HFFc6 (cell line): ENCODE results near the gene NUDT9. TPM values are rescaled to one million over a fixed set of nuclear protein-coding genes. Genes with fewer than 3 reads are reported as not detected.
"Not testable (repeated sequence)": the region's sequence is repeated elsewhere in the genome, so short reads cannot be mapped to it uniquely, and the experiment has no call there.

ENCODE experiments used
- DNase-seq: peaks from one replicate; pipeline ENCODE4 v3.0.0-alpha.2; 2018
- H3K27ac Mint-ChIP-seq: 2 replicates; pipeline ENCODE4 v1.8.0; 2020; ENCODE audit warnings: mild to moderate bottlenecking, mixed read lengths
- H3K27me3 Mint-ChIP-seq: 2 replicates; pipeline ENCODE4 v1.8.0; 2021; ENCODE audit warnings: mild to moderate bottlenecking, moderate library complexity, mixed read lengths; ENCODE audit not compliant: insufficient read depth
- H3K36me3 Mint-ChIP-seq: 2 replicates; pipeline ENCODE4 v1.8.0; 2021; ENCODE audit warnings: low read depth, mixed read lengths
- H3K4me1 Mint-ChIP-seq: 2 replicates; pipeline ENCODE4 v1.8.0; 2020; ENCODE audit warnings: low read depth, mixed read lengths
- H3K4me3 Mint-ChIP-seq: 2 replicates; pipeline ENCODE4 v1.8.0; 2020; ENCODE audit warnings: mild to moderate bottlenecking, moderate library complexity, mixed read lengths
- H3K9me3 Mint-ChIP-seq: 2 replicates; pipeline ENCODE4 v1.8.0; 2020; ENCODE audit warnings: mild to moderate bottlenecking, mixed read lengths
- total RNA-seq, 6 experiments: library from RNA; stranded (reverse); fragmentation: NEBNext Ultra II Directional; extraction: Animal tissue kit (Norgen Biotek cat#: 25700); gene quantifications; 2 replicates in 1 of 6; 3 replicates in 5 of 6; pipeline ENCODE4 v1.2.3, GENCODE V29; 2021
- TF ChIP-seq, protein P1 (sequence below): fragments of 200-600 bp; sonication (generic); IDR thresholded peaks from 2 replicates; pipeline ENCODE4 v1.5.0; 2021; ENCODE audit warnings: antibody characterized with exemption, mild to moderate bottlenecking

NUDT9 gene
- total RNA-seq, 6 experiments from 2014 or later = 21.3 to 28.0 (median 23.4) TPM

DNA sequence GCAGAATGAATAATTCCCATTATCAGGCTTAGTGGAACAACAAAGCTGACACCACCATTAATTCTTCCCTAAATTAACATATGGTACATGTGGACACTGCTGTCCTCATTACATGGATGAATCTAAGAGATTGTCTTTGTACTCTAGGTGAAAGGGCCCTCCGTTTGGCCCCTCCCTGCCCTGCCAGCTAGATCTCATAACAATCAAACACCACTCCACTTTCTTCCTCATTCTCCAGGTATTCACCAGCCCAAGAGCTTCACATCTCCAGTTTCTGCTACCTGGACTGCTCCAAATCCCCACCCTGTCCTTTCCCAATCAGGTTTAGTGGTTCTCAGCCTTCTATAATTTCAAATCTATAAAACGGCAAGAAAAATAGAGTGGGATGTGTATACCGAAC, 35.1 kb upstream of the NUDT9 start:
- Mint-ChIP-seq H3K4me3 (no peak overlapping the region), H3K9me3 (no peaks in the 10 kb centered on the region; the same call in 1 of the 2 replicates), H3K36me3 (peaks cover 23% of the 10 kb centered on the region), H3K4me1 (peaks cover 36% of the 10 kb centered on the region), H3K27ac (peak overlapping the region; percentile 8; the same call in 1 of the 2 replicates), H3K27me3 (no peaks in the 10 kb centered on the region)
- no peak for DNase-seq
- TF ChIP-seq, protein P1, sequence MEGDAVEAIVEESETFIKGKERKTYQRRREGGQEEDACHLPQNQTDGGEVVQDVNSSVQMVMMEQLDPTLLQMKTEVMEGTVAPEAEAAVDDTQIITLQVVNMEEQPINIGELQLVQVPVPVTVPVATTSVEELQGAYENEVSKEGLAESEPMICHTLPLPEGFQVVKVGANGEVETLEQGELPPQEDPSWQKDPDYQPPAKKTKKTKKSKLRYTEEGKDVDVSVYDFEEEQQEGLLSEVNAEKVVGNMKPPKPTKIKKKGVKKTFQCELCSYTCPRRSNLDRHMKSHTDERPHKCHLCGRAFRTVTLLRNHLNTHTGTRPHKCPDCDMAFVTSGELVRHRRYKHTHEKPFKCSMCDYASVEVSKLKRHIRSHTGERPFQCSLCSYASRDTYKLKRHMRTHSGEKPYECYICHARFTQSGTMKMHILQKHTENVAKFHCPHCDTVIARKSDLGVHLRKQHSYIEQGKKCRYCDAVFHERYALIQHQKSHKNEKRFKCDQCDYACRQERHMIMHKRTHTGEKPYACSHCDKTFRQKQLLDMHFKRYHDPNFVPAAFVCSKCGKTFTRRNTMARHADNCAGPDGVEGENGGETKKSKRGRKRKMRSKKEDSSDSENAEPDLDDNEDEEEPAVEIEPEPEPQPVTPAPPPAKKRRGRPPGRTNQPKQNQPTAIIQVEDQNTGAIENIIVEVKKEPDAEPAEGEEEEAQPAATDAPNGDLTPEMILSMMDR = no peak

DNA sequence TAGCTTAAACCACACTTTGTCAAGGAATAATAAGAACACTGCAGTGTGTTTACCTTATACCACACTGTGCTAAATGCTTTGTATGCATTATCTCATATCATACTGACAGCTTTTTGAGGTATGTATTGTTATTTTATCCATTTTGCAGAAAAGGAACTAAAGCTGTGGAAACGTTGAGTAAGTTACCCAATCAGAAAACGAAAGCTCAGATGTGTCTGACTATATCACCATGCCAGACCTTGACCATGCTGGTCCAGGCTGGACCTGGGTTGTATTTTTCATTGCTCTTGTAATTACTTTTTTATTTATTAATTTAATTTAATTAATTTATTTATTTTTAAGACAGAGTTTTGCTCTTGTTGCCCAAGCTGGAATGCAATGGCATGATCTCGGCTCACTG, 33.5 kb upstream of the NUDT9 start:
- H3K27ac Mint-ChIP-seq = no peak overlapping the region
- TF ChIP-seq, protein P1 = no peak
- peaks cover 23% of the 10 kb centered on the region for H3K36me3 Mint-ChIP-seq
- H3K4me1 Mint-ChIP-seq = peaks cover 36% of the 10 kb centered on the region
- no peaks in the 10 kb centered on the region; the same call in 1 of the 2 replicates for H3K9me3 Mint-ChIP-seq
- H3K4me3 Mint-ChIP-seq = 0 out of 2 replicates have a peak overlapping the region, but pooled peaks have one; percentile 6
- no peaks in the 10 kb centered on the region for H3K27me3 Mint-ChIP-seq
- no peak for DNase-seq

DNA sequence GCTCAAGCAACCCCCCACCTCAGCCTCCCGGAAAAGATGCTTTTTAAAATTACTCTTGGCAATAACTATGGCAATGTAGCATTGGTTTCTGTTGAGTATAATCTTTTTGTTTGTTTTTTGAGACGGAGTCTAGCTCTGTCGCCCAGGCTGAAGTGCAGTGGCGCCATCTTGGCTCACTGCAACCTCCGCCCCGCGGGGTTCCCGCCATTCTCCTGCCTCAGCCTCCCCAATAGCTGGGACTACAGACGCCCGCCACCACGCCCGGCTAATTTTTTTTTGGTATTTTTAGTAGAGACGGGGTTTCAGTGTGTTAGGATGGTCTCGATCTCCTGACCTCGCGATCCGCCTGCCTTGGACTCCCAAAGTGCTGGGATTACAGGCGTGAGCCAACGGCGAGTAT, 32.3 kb upstream of the NUDT9 start:
- Mint-ChIP-seq H3K4me1 (peaks cover 36% of the 10 kb centered on the region), H3K36me3 (peaks cover 17% of the 10 kb centered on the region), H3K27ac (peak overlapping the region; percentile 96), H3K4me3 (peak overlapping the region; percentile 97)
- not testable (repeated sequence) for H3K27me3 Mint-ChIP-seq, H3K9me3 Mint-ChIP-seq, DNase-seq

DNA sequence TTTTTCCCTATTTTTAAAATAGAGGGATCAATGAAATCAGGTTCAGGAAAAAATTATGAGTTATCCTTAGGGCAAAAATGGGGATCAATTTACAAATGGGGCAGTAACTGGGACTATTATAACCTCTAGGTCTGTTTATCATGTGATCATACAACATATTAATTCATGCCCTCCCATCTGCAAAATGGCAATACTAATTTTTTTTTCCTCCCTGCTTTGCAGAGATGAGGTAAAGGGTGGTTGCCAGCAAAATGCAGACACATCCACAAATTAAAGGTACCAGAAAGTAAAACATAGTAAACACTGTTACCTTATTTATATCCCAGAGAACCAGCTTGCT, 31.9 kb upstream of the NUDT9 start:
- H3K27me3 Mint-ChIP-seq = no peaks in the 10 kb centered on the region
- H3K27ac Mint-ChIP-seq = peak overlapping the region; percentile 96
- TF ChIP-seq, protein P1 = no peak
- H3K4me1 Mint-ChIP-seq = peaks cover 36% of the 10 kb centered on the region
- H3K9me3 Mint-ChIP-seq = no peaks in the 10 kb centered on the region; the same call in 1 of the 2 replicates
- DNase-seq = no peak
- peak overlapping the region; percentile 97 for H3K4me3 Mint-ChIP-seq
- peaks cover 17% of the 10 kb centered on the region for H3K36me3 Mint-ChIP-seq

DNA sequence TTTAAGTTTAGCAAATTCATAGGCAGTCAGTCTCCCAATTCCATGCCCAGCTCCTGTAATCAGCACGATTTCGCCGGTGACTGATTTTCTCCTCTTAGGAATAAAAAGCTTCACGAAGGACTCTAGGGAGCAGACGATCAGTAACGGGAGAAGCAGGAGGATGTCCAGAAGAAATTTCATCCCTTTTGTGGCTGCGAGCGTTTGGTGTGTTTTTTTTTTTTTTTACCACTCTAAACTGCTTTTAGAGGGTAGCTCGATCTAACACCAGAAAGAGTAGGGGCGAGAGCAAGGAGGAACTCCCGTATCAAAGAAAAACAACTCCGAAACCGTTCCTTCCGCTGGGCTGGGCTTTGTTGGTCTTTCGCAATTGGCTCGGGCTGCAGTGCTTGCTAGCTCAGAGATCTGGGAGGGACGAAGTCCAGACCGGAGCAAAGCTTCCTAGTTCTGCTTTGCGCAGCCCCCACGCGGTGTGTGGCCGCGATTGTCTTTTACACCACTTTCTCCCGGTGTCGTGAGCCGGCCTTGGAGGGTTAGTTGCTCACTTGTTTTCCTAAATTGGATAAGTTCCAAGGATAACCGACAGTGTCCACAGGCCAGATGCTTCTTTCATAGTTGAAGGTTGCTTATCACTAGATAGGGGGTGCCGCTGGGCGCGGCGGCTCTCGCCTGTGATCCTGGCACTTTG, 31.3 kb upstream of the NUDT9 start, which contains the start of gene HSD17B11:
Gene HSD17B11 (minus strand): TSS at position 298 of the 685 bp plus-strand sequence. CDS start 118 bp downstream, at position 180.
- H3K4me1 Mint-ChIP-seq = peaks cover 36% of the 10 kb centered on the region
- H3K9me3 Mint-ChIP-seq = no peaks in the 10 kb centered on the region; the same call in 1 of the 2 replicates
- peak; percentile 95 for DNase-seq
- H3K4me3 Mint-ChIP-seq = peak within 1 kb of the TSS; percentile 97
- TF ChIP-seq, protein P1 = peak; percentile 46
- peaks cover 17% of the 10 kb centered on the region for H3K36me3 Mint-ChIP-seq
- H3K27ac Mint-ChIP-seq = peak within 1 kb of the TSS; percentile 96
- H3K27me3 Mint-ChIP-seq = no peaks in the 10 kb centered on the region

DNA sequence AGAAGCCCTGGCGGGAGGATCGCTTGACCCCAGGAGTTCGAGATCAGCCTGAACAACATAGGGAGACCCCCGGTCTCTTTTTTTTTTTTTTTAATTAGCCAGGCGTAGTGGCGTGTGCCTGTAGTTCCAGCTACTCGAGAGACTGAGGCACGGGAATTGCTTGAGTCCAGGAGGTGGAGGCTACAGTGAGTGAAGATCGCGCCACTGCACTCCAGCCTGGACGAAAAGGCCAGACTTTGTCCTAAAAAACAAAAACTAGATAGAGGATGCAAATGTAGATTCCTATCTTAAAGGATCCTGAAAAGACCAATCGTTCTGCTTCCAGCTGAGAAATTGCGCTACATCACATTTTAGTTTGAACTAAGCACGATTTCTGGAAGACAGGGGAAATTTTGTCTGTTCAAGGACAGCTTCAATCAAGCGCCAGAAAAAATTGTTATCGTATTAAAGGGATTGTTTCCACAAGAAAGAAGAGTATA, 30.8 kb upstream of the NUDT9 start:
- TF ChIP-seq, protein P1 = no peak; the same call in 1 of the 2 replicates
- no peak for DNase-seq
- peaks cover 36% of the 10 kb centered on the region for H3K4me1 Mint-ChIP-seq
- H3K27me3 Mint-ChIP-seq = no peaks in the 10 kb centered on the region
- H3K27ac Mint-ChIP-seq = peak overlapping the region; percentile 96
- H3K36me3 Mint-ChIP-seq = peaks cover 14% of the 10 kb centered on the region
- H3K4me3 Mint-ChIP-seq = peak overlapping the region; percentile 97
- H3K9me3 Mint-ChIP-seq = no peaks in the 10 kb centered on the region; the same call in 1 of the 2 replicates
